Hippocampal formation (tissue), 2 donors: Measurements from ENCODE around the gene TTC21A.

ENCODE experiments used
- DNase-seq, 2 donors: peaks; one replicate each; lab custom pipeline; 2025; lab: John Stamatoyannopoulos, UW

The TTC21A gene

DNA sequence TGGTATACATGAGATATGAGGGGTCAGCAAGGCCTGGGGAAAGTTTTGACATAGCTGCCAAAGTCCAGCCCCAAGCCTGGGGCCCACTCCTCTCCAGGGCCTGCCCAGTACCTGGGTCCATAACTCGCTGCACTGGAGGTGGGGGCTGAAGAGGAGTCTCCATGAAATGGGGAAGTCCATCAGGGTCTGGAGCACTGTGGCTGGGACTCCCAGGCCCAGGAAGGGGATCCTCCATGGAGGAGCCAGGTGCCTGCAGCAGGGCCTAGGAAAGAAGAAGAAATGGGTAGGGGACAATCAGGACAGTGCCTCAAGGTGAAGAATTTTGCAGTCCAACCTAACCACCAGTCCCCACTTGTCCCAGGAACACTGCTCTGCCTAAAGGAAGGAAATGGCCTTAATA, 8.2 kb upstream of the TTC21A start:
- DNase-seq, result no peak

DNA sequence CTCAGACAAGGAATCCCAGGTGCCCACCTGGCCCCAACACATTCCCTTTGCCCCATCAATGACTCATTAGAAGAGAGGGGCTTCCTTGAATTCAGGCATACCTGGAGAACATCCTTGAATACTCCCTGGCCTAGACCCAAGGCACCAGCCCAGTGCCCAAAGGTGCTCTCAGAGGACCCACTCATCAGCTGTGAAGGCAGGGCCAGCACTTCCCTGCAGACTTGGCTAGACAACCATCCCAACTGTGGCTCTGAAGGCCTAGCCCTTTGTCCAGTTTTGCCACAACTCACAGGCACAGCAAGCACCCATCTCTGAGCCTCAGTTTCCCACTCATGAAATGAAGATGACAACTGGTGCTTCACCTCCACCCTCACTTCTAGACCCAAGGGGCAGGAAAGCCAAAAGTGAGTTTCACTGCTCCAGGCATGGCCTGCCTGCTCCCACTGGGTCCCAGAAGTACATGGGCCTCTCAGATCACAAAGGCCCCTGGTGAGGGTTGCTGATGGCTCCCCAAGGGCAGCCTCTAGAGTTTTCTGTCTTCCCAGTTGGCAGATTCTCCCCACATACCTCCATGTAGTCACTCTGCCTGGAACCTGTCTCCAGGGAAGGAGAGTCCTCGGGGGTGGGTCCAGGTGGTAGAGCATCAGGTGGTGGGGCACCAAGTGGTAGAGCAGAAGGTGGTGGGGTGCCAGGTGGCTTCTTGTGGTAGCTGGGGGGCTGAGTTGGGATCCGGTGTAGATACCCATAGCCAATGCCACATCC, 7.6 kb upstream of the TTC21A start:
- no peak for DNase-seq

DNA sequence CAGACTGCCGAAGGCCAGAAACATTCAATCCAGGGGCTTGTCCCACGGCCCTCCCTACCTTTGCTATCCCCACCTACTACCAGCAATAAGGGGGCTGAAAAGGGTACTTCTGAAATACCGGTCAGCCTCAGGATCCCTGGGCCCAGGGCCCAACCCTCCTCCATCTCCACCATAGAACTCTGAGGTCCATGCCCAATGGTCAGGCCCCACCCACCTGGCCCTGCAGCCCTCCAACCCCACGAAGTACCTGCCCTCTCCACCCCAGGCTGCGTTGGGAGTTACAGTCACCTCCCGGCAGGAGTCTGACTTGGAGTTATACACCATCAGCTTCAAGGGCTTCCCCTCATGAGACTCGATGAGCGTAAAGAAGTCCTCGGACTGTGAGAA, 7.0 kb upstream of the TTC21A start:
- DNase-seq, result no peak

DNA sequence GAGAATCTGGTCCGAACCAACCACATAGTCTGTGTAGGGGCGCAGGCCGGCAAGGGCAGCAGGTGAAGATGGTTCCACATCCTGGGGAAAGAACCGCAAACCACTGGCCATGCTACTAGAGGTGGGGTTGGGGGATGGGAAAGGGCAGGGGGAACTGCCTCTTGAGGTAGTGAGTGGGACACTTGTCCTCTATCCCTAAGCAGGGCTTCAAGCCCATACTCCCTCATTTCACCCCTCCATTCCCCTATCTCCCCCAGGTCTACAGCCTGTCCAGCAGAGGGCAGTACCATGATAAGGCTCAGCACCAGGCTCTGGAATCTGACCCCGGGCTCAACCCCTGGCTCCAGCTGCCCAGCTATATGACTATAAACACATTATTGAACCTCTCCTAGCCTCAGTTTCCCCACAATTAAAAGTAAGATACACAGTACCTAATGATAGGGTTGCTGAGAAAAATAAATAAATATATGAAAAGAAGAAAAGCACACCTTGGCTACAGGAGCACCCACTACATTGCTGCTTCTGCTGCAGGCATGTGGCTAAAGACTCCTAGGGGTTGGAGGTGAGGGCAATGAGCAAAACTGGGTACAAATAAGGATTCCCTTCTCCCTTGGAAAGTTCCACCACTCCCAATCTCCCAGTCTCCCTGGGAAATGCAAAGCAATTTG, 6.3 kb upstream of the TTC21A start:
- DNase-seq, result no peak

DNA sequence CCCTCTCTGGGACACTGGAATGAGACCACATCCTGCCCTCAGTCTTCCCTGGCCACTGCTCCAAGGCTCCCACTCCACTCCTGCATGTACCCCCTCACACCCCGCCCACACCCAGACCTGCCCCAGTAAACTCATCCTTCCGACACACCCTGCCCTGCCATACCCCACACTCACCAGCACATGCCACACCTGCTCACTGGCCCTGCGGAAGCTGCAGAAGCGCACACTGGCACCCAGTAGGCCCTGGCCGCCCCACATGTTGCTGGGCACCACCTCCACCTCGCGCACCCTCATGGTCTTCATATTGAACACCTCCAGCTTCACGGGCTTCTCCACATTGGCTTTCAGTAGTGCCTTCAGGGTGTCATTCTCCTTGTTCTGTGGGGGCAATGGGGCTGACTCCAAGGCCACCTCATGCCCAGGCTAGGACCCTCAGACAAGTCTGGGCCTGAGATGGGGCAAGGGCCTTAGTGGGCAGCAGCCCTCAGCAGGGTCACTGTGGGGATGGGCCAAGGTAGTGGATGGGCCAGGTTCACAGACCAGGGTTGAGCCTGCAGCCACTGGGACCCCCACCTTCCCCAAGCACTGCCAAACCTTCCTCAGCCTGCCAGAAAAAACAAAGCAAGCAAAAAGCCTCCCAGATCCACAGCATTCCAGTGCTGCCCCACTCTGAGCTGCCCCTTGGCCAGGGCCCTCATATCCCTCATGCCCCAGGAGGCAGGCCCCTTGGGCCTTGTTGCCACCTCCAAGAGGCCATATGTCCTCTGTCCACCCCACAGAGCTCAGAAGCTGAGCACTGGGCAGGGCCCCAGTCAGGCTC, 4.8 kb upstream of the TTC21A start:
- DNase-seq, result no peak

DNA sequence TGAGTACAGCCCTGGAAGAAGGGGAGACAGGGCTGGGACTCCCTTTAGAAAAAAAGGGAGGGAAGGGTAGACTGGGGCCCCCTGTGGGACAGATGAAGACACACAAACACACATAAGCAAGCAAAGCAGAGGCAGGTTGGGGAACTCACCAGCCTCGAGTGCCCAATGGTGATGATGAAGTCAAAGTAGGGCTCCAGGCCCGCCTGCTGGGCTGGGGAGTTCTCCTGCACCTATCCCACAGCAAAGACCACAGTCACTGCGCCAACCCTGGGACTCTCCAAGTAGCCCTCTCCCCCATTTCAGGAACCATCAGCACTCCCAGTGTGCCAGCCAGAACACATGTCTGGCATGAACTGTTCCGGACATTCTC, 4.2 kb upstream of the TTC21A start:
- DNase-seq, result no peak

DNA sequence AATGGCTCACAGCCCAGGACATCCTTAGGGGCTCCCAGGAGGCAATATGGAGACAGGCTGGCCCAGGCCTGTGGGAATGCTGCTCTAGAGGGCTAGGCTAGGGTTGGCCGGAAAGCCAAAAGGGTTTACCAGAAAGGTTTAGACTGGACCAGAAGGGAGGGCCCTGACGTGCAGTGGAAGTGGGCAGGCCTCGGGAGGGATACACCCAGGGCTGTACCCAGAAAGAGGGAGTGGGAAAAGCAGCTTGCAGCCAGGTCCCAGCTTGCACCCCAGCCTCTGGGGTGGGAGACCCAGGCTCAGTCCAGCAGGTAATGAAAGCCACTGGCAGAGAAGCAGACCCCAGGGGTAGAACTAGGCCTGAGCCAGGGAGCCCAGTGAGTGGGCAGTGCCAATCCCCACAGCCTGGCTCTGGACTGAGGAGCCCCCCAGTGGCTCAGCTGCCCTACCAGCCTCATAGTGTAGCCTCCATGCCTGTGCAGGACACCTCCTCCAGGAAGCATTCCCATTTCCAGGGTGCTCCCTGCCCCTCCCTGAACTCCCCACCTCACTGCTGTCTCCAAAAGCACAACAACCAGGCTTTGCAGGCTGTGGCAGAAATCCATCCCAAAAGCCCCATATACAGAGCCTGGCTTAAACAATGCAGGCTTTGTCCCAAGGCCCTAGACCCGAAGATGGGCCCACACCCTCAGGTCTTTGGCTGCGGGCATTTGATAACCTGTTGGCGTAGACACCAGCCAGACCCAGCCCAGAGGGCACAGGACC, 3.5 kb upstream of the TTC21A start:
- DNase-seq, result no peak

DNA sequence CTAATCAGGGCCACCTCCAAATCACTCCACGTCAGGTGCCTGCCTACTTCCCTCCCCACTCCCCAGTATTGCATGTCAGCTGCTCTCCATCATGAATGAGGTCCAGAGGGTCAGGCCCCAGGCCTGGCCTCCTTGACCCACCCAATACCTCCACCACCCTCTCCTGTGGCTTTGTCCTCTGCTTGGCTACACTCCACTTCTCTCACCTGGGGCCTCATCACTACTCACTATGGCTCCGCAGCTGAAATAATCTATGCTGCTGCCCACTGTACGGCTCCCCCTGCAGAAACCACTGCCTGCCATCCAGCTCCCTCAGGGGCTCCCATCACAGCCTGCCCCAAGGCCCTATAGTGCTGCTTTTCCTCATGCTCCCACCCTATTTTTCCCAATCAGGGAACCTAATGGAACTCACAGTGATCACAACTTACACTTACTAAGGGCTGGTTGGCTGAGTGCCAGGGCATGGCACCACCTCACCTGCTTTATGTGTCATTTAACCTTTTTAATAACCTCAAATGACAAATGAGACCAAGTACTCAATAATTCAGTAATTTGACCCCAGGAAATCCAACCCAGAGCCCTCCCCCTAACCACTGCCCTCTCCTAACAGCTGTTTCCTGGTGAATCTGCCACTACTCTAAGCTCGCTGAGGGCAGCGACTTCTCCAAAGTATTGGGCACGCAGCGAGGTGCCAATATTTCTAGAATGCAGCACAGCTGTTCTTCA, 2.4 kb upstream of the TTC21A start:
- no peak for DNase-seq

DNA sequence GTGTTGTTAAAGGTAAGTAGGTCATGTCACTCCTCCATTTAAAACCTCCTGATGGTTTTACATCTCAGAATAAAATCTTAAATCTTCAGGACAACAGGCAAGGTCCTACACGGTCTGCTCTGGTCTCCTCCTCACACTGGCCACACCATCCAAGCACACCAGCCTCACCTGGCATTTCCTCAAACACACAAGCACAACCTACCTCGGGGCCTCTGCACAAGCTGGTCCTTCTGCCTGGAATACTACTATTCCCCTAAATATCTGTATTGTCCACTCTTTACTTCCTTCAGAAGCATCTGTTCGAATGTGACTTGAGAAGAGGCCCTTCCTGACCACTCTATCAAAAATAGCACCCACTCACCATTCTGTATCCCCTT, 1.8 kb upstream of the TTC21A start:
- no peak for DNase-seq

DNA sequence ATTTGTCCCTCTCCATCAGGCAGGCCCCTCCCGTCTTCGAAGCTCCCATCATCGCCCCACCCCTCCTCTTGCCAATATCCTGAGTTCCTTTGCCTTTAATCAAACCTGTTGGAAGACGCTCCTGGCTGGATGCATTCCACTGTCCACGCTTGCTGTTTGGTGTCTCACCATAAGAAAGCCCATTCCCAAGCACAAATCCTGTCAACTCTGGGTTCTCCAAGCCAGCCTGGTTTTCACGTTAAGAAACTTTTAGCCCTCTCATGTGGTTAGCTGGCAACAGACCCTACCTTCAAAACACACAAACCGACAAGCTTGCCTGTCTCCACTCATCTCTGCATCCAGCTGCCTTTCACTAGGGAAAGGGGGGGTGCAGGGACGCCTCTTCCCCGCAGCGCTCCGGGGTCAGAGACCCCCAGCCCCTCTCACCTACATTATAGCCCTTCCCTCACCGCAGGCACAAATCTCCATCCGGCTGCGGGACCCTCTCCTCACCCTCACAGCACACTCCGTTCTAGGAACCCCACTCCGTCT, 1.1 kb upstream of the TTC21A start:
- DNase-seq, result no peak

DNA sequence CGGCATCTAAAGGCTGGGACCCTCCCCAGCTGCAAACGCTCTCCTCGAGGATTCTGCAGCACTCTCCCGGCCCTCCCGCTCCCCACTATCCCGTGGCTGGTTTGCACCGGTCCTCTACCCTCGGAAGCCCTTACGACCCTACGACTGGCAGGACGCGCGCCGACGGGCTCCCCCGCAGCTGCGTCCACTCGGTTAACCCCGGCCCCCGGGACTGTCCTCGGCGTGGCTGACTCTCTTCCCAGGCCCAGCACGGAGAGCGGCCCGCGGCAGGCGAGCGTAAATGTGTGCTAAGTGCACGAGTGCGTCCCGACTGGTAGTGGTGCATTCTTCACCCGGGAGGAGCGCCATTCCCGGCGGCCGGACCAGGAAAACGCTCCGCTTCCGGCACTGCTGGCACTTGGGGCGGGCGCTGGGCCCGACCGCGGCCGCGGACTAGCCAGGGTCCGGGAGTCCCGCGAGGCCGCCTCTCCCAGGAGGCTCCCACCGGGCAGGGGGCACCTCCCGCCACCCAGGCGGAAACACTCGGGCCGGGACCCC, 561 bp upstream of the TTC21A start:
- DNase-seq, result peak in 1 of 2 donors; percentile 51

DNA sequence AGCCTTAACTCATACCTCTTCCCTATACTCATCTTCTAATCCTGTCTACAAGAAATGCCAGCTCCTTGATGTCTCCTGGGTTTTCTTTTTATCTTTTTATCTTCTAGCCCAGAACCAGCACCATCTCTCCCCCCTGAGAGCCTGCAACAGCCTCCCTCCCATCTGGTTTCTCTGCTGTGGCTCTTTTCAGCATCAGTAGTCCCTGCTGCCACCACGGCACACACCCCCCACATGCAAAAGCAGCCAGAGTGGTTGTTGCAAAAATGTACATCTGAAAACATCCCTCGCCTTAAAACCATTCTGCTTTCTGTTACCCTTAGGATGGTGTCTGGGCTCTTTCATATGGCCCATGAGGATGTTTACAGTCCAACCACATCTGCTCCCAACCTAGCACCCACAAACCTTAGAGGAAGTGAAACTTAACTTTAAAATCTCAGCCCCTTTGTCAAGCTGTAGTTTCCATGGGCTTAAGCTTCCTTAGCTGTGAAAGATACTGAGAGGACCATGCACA, 775 bp downstream of the TTC21A start:
- peak in 1 of 2 donors; percentile 51 for DNase-seq

DNA sequence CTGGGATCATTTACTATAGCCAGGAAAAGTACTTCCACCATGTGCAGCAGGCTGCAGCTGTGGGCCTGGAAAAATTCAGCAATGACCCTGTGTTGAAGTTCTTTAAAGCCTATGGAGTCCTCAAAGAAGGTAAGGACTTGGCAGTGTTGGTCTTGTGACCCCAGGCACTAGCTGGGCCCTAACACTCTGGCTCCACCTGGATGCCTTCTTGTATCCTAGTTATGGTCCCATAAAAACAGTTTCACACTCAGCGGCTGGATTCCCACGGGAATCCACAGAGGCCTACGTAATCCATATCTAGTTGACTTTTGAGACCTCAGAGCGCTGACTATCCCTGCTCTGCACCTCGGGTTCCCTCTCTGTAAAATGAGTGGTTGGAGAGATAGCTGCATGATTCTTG, 1.6 kb downstream of the TTC21A start:
- no peak for DNase-seq

DNA sequence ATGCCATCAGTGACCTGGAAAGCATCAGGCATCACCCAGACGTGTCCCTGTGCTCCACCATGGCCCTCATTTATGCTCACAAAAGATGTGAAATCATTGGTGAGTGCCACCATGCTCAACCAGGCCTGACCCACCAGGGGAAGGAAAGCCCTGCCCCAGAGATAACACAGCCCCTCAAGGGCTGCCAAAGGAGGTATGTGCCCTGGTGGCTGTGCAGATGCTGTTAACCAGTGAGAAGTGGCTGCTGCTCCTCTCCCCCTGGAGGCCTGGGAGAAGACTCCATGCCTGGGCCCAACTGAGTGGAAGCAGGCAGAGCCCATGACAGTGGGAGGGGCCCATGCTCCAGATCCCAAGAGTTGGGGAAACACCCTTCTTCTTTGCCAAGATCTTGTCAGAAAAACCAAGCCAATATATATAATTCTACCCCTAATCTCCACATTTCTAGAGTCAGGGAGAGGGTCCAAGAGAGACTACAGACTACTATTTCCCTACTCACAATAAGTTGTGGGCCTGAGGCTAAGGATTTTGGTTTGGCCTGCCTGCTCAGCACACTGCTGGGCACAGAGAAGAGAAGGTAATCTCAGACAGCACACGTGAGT, 2.7 kb downstream of the TTC21A start:
- no peak for DNase-seq

DNA sequence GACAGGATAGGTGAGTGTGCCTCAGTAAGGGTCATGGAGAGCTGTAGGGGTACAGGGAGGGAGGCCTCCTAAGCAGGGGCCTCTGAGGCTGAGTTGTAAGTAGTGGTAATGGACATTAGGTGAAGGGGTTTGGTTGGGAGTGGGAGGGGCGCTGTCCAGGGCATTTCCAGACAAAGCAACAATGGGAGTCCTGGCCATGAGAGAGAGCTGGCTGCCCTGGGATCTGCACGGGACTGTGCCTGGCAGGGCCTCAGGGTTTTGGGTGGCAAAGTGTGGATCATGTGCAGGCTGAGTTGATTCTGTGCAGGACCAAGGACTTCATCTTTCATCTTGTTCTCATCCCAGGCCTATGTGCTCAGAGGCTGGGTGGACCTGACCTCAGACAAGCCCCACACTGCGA, 4.6 kb downstream of the TTC21A start:
- no peak for DNase-seq

DNA sequence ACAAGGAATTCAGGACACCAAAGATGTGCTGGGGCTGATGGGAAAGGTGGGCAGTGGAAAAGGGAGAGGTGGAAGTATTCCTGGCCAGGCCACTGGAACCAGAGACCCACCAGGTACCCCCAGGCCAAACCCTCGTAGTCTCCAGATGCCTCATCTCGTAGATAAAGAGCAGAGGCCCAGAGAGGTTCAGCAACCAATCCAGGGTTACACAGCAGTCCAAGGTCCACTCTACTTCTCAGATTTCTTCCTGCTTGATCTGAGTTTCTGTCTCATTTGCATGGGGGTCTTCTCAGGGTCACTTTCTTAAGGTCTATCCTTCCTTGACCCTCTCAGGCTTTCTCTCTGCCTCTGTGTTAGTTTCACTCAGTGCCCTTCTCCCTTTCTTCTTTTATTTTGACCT, 5.1 kb downstream of the TTC21A start:
- DNase-seq, result no peak

DNA sequence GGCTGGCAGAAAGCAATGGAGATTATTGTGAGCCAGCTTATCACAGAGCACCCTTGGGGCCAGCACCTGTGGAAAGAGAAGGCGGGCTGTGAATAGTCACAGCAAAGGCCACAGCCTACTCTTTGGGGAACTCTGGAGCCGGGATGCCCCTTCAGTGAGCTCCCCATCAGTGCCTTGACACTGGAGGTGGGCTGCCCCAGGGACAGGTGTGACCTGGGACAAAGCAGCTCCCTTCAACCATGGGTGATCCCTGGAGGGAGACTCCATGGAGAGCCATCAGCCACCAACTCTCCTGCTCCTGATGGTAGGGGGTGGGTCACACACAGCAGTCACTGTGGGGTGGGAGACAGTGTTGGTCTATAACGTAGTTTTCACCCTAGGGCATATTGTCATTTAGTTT, 5.8 kb downstream of the TTC21A start:
- DNase-seq, result no peak

DNA sequence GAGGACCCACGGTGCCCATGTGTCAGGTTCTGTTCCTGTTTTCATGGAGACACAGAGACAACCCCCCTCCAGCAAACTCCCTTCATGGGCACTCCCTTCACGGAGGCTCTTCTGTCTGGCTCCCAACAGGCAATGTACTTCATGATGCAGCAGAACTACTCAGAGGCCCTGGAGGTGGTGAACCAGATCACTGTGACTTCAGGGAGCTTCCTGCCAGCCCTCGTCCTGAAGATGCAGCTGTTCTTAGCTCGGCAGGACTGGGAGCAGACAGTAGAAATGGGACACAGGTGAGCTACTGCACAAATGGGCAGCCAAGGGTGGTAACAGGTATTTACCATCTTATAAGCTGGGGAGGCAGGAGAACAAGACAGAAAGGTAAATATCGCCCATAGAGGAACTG, 7.0 kb downstream of the TTC21A start:
- no peak for DNase-seq

DNA sequence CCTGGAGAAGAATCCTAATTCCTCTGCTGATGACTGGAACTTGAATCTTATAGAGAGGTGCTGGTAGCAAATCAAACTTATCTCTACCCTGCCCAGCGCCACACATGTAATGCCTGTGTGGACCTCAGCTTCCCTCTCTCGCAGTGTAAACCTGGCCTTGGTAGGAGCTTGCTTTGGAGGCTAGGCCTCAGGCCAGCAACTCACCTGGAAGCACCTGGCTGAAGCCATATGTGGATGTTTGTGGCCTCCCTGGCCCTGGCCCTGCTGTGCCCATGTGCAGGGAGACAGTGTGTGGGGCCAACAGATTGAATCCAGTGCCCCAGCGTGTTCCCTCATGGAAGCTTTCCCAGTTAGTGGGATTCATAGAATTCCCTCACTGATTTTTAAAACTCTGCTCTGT, 8.4 kb downstream of the TTC21A start:
- DNase-seq, result no peak

DNA sequence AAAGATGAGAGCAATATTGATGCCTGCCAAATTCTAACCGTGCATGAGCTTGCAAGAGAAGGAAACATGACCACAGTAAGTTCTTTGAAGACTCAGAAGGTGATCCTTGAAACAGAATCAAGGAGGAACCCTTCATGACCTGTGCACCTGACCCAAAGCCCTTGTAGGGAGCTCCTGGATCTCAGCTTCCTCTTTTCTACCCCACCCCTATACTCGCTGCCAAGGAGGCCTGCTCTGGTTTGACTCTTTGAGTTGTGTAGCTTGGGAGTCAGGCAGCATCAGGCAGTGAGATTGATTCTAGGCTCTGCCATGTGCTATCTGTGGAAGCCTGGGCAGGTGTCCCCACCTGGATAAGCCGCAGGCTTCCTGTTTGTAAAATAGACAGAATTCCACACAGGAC, 10.6 kb downstream of the TTC21A start:
- no peak for DNase-seq
